ENCODE results near the gene CAMK2A. TPM values are rescaled to one million over a fixed set of nuclear protein-coding genes. Genes with fewer than 3 reads are reported as not detected.

Gene CAMK2A
- total and polyA plus RNA-seq, 2 of the 4 experiments (the other 2 are of a cell fraction), result 0.18 to 0.19 TPM

- H3K4ac ChIP-seq (ENCODE audit: low read depth, low read length), result no peak overlapping the region
- ATAC-seq (ENCODE audit: low read depth), result no peak
- no TSS peak for BruUV-seq (replicated peaks)
- DNase-seq, result no peak
- dilution Hi-C loops (cut with HindIII; ENCODE audit: low sequenced_read_pairs, unreplicated experiment), result no loop called here
- H2BK5ac ChIP-seq (ENCODE audit: low read depth, low read length, poor library complexity, severe bottlenecking), result no peak overlapping the region
- no peak overlapping the region for H4K8ac ChIP-seq (ENCODE audit: low read depth in 2 of 2, low read length in 2 of 2)
- H3K79me1 ChIP-seq (ENCODE audit: low read depth in 1 of 2, low read length in 2 of 2), result no peaks in the 10 kb centered on the region
- intact Hi-C loops (cut with micrococcal nuclease), result loop anchor here (1.0 to 10.0 kb wide), 7 partner anchors 57 to 382 kb away; no protein-coding TSS in a partner anchor
- no peak overlapping the region for H3K14ac ChIP-seq (replicated peaks; ENCODE audit: low read depth, low read length)
- no peak overlapping the region for H2BK15ac ChIP-seq (ENCODE audit: low read depth, low read length)
- no peaks in the 10 kb centered on the region for H3K9me1 ChIP-seq (ENCODE audit: insufficient read depth, low read length)
- TF ChIP-seq RAD21 (IDR thresholded peaks at IDR 0.05; ENCODE audit: low read length), result no peak
- TF ChIP-seq CHD1 (IDR thresholded peaks at IDR 0.05; ENCODE audit: low read depth, low read length), result no peak
- no peak for TF ChIP-seq RFX5 (IDR thresholded peaks at IDR 0.05; ENCODE audit: low read depth, low read length)
- TF ChIP-seq POLR2A (IDR thresholded peaks at IDR 0.05; ENCODE audit: low read depth, low read length), result no peak
- TF ChIP-seq MAZ (IDR thresholded peaks at IDR 0.05; ENCODE audit: borderline replicate concordance, low read depth, low read length), result no peak
- no peak for TF ChIP-seq SMC3 (IDR thresholded peaks at IDR 0.05; ENCODE audit: low read depth, low read length)
- TF ChIP-seq, protein P1, sequence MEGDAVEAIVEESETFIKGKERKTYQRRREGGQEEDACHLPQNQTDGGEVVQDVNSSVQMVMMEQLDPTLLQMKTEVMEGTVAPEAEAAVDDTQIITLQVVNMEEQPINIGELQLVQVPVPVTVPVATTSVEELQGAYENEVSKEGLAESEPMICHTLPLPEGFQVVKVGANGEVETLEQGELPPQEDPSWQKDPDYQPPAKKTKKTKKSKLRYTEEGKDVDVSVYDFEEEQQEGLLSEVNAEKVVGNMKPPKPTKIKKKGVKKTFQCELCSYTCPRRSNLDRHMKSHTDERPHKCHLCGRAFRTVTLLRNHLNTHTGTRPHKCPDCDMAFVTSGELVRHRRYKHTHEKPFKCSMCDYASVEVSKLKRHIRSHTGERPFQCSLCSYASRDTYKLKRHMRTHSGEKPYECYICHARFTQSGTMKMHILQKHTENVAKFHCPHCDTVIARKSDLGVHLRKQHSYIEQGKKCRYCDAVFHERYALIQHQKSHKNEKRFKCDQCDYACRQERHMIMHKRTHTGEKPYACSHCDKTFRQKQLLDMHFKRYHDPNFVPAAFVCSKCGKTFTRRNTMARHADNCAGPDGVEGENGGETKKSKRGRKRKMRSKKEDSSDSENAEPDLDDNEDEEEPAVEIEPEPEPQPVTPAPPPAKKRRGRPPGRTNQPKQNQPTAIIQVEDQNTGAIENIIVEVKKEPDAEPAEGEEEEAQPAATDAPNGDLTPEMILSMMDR (conservative IDR thresholded peaks at IDR 0.05; ENCODE audit: low read depth, low read length), result no peak
- no peak for TF ChIP-seq MAFK (IDR thresholded peaks at IDR 0.05; ENCODE audit: low read depth, low read length)
- TF ChIP-seq, protein P2, sequence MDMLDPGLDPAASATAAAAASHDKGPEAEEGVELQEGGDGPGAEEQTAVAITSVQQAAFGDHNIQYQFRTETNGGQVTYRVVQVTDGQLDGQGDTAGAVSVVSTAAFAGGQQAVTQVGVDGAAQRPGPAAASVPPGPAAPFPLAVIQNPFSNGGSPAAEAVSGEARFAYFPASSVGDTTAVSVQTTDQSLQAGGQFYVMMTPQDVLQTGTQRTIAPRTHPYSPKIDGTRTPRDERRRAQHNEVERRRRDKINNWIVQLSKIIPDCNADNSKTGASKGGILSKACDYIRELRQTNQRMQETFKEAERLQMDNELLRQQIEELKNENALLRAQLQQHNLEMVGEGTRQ (IDR thresholded peaks at IDR 0.05; ENCODE audit: low read depth, low read length), result no peak
- no peak for TF ChIP-seq MXI1 (IDR thresholded peaks at IDR 0.05; ENCODE audit: borderline replicate concordance, low read depth, low read length)
- TF ChIP-seq CEBPB (IDR thresholded peaks at IDR 0.05; ENCODE audit: low read depth, low read length), result no peak
- no peak for TF ChIP-seq FOS (IDR thresholded peaks at IDR 0.05; ENCODE audit: low read depth, low read length)
- TF ChIP-seq, protein P3, sequence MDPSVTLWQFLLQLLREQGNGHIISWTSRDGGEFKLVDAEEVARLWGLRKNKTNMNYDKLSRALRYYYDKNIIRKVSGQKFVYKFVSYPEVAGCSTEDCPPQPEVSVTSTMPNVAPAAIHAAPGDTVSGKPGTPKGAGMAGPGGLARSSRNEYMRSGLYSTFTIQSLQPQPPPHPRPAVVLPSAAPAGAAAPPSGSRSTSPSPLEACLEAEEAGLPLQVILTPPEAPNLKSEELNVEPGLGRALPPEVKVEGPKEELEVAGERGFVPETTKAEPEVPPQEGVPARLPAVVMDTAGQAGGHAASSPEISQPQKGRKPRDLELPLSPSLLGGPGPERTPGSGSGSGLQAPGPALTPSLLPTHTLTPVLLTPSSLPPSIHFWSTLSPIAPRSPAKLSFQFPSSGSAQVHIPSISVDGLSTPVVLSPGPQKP (IDR thresholded peaks at IDR 0.05; ENCODE audit: borderline replicate concordance, low read depth, low read length), result no peak
- no peak for TF ChIP-seq NFE2L2 (IDR thresholded peaks at IDR 0.05; ENCODE audit: low read depth, low read length)
- TF ChIP-seq RCOR1 (IDR thresholded peaks at IDR 0.05; ENCODE audit: insufficient replicate concordance, low read length), result no peak
- no peak for TF ChIP-seq BHLHE40 (IDR thresholded peaks at IDR 0.05; ENCODE audit: low read depth, low read length)
- no peak overlapping the region for H2BK120ac ChIP-seq (ENCODE audit: low read depth, low read length)
- H3K56ac ChIP-seq (ENCODE audit: extremely low read depth, insufficient read depth, low read length), result no peak overlapping the region
- H2AFZ ChIP-seq (replicated peaks; ENCODE audit: low read length, poor library complexity), result peak overlapping the region; percentile 44
- H3K9ac ChIP-seq (ENCODE audit: low read depth, low read length), result no peak overlapping the region
- peak overlapping the region; percentile 65 for H2AK9ac ChIP-seq (replicated peaks; ENCODE audit: low read depth, low read length, poor library complexity)
- no peaks in the 10 kb centered on the region for H3K36me3 ChIP-seq (ENCODE audit: control insufficient read depth, insufficient read depth, low read length)
- no peaks in the 10 kb centered on the region for H3K4me1 ChIP-seq (ENCODE audit: control insufficient read depth, insufficient read depth, low read length)
- H3K4me2 ChIP-seq (ENCODE audit: low read depth, low read length), result no peak overlapping the region
- in situ Hi-C loops (cut with MboI; ENCODE audit: low sequenced_read_pairs), result loop anchor here (10.0 to 25.0 kb wide), 3 partner anchors 214 to 581 kb away; partner anchors contain the start of genes HMGXB3 and TIGD6
- no peak overlapping the region for H4K5ac ChIP-seq (ENCODE audit: low read depth, low read length)
- no peak overlapping the region for H3K18ac ChIP-seq (ENCODE audit: low read depth, low read length)
- no peak overlapping the region for H3K23ac ChIP-seq (ENCODE audit: low read depth, low read length)
- WGBS, 2 experiments (ENCODE audit: extremely low coverage in 2 of 2, insufficient read length in 1 of 2), result 100% methylated on average over 1 of the region's 5 CpGs; no CpG with 5 or more reads in 1 of the 2 experiments
- ChIA-PET POLR2A (ENCODE audit: unreplicated experiment) (interaction anchor here (0.6 kb wide), 1 partner anchor 218 kb away, joined by 4 read pairs; the partner anchor contains the start of genes HMGXB3 and TIGD6), CTCF (interaction anchor here (0.6 to 1.4 kb wide), 4 partner anchors 9 to 177 kb away, joined by 3 to 4 read pairs (median 3); no protein-coding TSS in a partner anchor)
- H4K20me1 ChIP-seq (ENCODE audit: insufficient read depth, low read length), result no peaks in the 10 kb centered on the region
- H3K27me3 ChIP-seq (ENCODE audit: control insufficient read depth, insufficient read depth, low read length), result no peaks in the 10 kb centered on the region; the same call in 1 of the 2 replicates
- H3K4me3 ChIP-seq (ENCODE audit: insufficient read depth, low read depth, low read length), result no peak overlapping the region
- H4K91ac ChIP-seq (ENCODE audit: insufficient read depth, low read depth, low read length), result no peak overlapping the region
- H3K9me3 ChIP-seq (ENCODE audit: control insufficient read depth, insufficient read depth, low read length), result no peaks in the 10 kb centered on the region
- peak overlapping the region; percentile 45; the same call in 1 of the 2 replicates for H2AK5ac ChIP-seq (ENCODE audit: low read depth, low read length)
- H3K27ac ChIP-seq (ENCODE audit: insufficient read depth, low read length), result no peak overlapping the region
- no peak overlapping the region for H2BK20ac ChIP-seq (ENCODE audit: low read depth, low read length)
Observed at GRCh38 chr5:150218693-150219035, 70.9 kb downstream of the CAMK2A start.

Data from IMR-90 (cell line).